CMK (cell line): Measurements from ENCODE around the gene SYT12.
A peak's percentile ranks its signal among the peaks of the same experiment; 100 is the strongest.

Source experiments
- DNase-seq: peaks from one replicate; pipeline ENCODE4 v3.0.0-alpha.2; 2010; ENCODE audit warnings: low read depth

The SYT12 gene

DNA sequence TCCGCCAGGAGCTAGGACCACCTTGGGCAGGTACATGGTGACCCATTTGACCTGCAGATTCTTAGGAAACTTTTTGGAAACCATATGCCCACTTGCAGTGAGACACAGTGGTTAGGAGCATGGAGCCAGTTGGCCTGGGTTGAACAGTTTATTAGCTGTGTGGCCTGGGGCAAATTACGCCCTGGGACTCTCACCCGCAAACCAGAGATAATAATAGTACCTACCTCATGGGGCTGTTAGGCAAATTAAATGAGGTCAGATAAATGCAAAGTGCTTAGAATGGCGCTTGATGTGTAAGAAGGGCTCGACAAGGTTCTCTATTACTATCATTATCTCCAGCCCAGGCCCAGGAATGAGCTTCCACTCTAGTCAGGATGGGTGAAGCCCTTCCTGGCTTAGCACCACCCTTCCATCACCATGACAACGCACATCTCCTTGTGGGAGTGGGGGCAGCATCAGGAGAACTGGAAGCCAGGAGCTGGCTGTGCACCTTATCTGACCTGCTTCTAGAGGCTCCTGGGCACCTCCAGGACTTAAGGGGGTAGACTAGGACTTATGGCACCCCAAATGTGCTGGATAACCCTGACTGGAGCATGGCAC, 5.1 kb downstream of the SYT12 start:
- DNase-seq = no peak

GRCh38 chr11:67029146-67029545, 6.2 kb downstream of the SYT12 start:
- DNase-seq = no peak

GRCh38 chr11:67030976-67031375, 8.0 kb downstream of the SYT12 start:
- DNase-seq = no peak

GRCh38 chr11:67031791-67032561, 9.0 kb downstream of the SYT12 start:
- no peak for DNase-seq

DNA sequence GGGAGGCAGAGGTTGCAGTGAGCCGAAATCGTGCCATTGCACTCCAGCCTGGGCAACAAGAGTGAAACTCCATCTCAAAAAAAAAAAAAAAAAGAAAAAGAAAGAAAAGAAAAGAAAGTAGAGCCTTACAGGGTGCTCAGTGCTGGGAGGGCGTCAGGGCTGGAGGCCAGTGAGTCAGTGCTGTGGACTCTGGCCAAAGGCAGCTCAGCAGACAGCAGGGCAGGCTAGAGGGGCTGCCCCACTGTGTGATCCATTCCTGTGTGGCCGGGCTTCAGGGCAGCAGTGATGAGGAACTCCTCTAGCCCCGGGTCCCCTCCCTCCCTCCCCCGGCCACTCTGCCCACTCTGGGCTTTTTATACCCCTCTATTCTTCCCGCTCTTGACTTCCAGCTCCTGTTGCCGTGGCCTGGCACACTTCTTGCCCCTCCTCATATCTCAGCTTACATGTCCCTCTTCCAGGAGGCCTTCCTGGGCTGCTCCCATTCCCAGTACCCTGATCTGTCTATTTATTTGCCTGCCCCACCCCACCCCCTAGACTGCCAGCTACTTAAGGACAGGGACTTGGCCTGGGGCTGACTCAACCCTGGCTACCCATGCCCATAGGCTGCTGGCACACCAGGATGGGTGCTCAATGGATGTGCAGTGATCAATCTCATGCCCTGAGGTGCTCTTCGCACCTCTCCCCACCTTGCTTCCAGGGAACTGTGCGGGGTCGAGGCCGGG, 10.1 kb downstream of the SYT12 start:
- no peak for DNase-seq

DNA sequence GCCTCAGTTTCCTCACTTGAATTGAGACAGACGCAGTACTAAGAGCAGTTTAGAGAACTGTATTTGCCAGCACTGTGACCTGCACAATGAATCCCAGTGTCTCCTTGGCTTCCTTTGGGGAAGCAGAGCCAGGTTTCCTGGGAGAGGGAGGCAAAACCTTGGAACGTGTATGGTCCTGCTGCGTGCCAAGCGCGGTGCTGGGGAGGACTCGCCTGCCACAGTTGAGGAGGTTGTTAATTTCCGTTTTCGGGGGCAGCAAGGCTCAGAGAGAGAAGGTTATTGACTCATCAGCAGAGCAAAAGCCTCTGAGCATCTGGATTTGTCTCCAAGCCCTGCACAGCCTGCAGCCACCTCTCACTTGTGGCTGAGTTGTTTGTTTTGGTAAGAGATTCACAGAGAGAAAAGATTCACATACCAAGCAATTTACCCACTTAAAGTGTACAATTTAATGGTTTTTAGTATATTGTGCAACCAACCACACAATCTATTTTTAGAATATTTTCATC, 10.8 kb downstream of the SYT12 start:
- no peak for DNase-seq

GRCh38 chr11:67034350-67034749, 11.4 kb downstream of the SYT12 start:
- no peak for DNase-seq

DNA sequence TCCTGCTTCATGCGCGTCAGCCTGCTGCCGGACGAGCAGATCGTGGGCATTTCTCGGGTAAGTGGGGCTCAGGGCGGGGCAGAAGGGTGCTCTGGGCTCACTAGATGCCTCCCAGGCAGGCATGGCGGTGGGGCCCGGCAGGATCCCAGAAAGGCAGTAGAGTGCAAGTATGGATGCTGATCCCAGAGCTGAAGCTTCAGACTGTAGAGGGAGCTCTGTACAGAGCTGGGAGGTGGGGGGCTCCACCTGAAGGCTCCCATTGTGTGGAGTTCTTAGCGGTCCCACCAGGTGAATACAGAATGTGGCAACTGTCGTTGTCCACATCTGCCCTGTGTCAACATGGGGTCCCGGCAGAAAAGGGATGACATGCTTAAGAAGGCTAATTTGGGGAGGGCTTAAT, 17.2 kb downstream of the SYT12 start:
- DNase-seq = no peak

GRCh38 chr11:67041602-67042001, 18.7 kb downstream of the SYT12 start:
- no peak for DNase-seq

GRCh38 chr11:67043572-67044349, 20.8 kb downstream of the SYT12 start:
- DNase-seq = no peak

- DNase-seq = no peak
These were observed 21.6 kb downstream of the SYT12 start for GRCh38 chr11:67044496-67044895.

- DNase-seq = no peak
These were observed 22.4 kb downstream of the SYT12 start for GRCh38 chr11:67045314-67045713.

DNA sequence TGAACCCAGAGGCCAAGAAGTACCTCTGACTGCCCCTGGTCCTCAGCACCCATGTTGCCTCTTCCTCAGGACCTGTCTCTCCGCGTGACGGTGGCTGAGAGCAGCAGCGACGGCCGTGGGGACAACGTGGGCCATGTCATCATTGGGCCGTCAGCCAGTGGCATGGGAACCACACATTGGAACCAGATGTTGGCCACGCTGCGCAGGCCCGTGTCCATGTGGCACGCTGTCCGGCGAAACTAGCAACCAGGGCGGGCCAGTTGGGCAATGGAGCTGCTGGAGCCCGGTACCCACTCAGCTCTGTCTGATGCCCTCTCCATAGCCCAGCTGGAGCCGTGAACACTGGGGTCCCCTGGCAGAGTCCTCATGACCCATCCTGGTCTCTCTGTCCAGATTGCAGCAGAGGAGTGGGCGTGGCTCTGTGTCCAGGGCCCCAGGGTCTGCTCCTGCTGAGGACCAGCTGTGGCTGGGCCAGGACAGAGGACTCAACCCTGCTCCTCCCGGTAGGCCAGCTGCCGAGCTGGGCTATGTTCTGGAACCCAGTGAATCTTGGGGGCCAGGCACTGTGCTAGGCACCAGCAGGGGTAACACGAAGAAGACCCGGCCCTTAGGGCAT, 25.7 kb downstream of the SYT12 start:
- no peak for DNase-seq

DNA sequence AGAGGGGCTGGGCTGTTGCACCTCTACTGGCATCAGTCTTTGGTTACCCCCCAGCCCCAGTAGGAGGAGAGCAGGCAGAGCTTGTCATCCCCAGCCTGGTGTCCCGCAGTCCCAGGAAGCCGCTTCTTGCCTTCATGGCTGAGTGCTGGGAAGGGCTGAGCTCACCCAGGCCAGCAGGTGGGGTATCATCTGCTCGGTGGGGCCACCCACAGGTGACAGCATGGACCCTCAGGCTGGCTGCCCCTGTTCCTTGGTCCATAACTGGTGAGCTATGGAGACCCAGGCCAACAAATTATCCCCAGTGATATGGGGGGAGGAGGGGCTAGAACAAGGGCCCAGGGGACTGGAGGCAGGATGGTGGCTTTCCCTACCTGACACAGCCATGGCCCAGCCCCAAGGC, 27.2 kb downstream of the SYT12 start:
- DNase-seq = no peak

DNA sequence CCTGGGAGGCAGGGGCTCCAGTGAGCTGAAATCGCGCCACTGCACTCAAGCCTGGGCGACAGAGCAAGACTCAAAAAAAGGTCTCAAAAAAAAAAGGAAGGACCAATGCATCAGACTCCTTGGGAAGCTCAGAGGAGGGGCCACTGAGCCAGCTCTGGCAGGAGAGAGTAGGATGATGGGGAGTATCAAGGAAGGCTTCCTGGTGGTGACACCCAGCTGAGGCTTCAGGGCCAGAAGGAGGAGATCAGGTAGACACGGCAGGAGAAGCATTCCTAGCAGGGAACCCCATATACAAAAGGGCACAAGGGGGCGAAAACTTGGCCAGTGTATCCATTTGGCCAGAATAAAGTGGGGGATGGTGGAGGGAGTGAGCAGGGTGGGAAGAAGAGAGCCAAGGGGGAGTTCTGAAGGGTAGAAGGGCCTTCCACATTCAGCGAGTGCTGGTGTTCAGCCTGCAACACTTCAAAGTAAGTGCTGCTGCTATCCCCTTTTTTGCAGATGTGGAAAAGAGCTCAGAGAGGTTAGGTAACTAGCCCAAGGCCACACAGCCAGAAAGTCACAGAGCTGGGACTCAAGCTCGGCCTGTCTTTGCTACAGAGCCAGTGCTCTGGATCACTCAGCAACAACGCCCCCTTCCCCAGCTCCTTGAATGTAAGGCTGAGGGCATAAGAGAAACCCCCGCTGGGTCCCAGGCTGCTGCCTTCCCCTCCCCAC, 28.4 kb downstream of the SYT12 start:
- DNase-seq = no peak

DNA sequence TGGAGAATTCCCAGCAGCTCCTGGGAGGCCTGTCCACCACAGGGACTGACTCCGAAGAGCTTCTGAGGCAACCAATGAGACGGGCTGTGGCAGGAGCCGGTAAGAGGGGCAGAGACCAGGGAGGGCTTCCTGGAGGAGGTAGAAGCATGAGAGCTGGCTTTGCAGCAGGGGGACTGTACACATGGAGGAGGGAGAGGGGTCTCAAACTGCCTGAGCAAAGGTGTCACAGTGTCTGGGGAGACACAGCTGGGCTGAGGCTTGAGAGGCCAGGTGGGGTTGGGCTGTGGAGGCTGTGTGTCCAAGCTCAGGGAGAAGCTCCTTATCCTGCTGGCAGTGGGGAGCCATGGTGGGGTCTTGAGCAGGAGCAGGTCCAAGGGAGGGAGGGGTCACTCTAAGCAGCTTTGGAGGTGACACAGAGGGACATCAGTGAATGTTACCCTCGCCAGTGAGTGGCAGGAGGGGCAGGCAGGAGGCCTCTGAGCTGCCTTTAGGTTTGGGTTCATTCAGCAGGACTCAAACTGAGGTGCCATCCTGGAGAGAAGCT, 29.1 kb downstream of the SYT12 start:
- DNase-seq = no peak

DNA sequence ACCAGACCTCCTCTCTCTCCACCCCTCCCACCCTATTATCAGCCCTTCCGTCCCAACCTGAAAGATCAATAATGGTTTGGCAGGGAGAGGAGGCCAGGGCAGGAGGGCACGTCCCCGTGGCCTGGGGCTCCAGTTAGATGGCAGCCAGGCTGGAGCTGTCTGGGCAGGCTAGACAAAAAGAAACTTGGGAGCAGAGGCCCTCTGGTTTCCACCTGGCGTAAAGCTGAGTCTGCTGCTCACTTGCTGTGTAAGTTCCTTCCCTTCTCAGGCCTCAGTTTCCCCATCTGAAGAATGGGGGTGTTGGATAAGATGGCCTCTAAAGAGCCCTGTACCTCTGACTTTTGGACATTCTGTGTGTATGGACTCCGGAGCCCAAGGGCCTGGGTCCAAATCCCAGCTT, 30.0 kb downstream of the SYT12 start:
- no peak for DNase-seq

- DNase-seq = peak; percentile 22
These were observed 31.0 kb downstream of the SYT12 start for GRCh38 chr11:67053896-67054329.

DNA sequence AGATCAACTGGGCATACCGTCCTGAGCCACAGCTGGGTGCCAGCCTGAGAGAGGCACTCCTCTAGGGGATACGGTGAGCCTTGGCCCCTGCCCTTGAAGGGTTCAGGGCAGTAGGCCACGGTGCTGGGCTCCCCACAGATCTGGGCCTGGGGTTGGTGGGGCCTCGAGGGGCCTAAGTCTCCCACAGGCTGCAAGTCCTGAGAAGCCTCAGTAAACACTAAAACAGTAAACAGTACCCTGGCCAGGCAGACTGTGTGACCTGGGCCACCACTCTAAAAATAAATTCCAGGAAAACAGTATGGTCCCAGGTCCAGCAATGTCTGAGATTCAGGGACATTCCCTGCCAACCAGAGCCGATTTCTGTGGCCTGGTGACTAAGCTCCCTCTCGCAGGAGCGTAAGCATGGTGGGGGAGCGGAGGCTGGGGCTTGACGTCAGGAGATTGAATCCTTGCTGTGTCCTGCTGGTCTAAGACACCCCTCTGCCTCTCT, 31.5 kb downstream of the SYT12 start:
- no peak for DNase-seq

- no peak for DNase-seq
These were observed 32.0 kb downstream of the SYT12 start for GRCh38 chr11:67054836-67055523.
